OCI-LY1 (cell line): Measurements from ENCODE around the gene EPO.

Source experiments
- CTCF ChIP-seq: fragments of 200-600 bp; sonication (generic), shearing (Covaris generic); IDR thresholded peaks from 2 replicates; pipeline ENCODE4 v1.5.1; 2017; ENCODE audit warnings: mild to moderate bottlenecking, antibody characterized with exemption, low read length, moderate library complexity, mixed read lengths
- EZH2 ChIP-seq: fragments of 200-600 bp; sonication (generic), shearing (Covaris generic); IDR thresholded peaks from 2 replicates; pipeline ENCODE4 v1.8.0; 2017; ENCODE audit warnings: borderline replicate concordance, mixed run types, mild to moderate bottlenecking, antibody characterized with exemption, low read length, moderate library complexity, mixed read lengths

GRCh38 chr7:100686201-100686821 is 34.0 kb upstream of the EPO start:
- TF ChIP-seq CTCF (no peak), EZH2 (no peak)
